ENCODE measurements around the gene CLHC1. TPM values are rescaled to one million over a fixed set of nuclear protein-coding genes. Genes with fewer than 3 reads are reported as not detected.
"Not testable (repeated sequence)": the region's sequence is repeated elsewhere in the genome, so short reads cannot be mapped to it uniquely, and the experiment has no call there.

CLHC1 gene
- total and polyA plus RNA-seq, 10 of the 15 experiments (the other 5 are each of a cell fraction or from before 2014, with no cell fraction given), result 2.6 to 6.8 (median 4.7) TPM

GRCh38 chr2:55268288-55268906 is 36.3 kb upstream of the CLHC1 start (continued):
- TF ChIP-seq ZBTB40 (IDR thresholded peaks at IDR 0.05; ENCODE audit: borderline replicate concordance) (no peak), CREB1 (IDR thresholded peaks at IDR 0.05; ENCODE audit: low read depth) (no peak), BCLAF1 (IDR thresholded peaks at IDR 0.05) (no peak)

GRCh38 chr2:55259586-55259985 is 27.5 kb upstream of the CLHC1 start:
- H3K4me2 ChIP-seq (ENCODE audit: control insufficient read depth, insufficient read depth); intact Hi-C loops (cut with micrococcal nuclease; ENCODE audit: unreplicated experiment); H3K27me3 ChIP-seq (replicated peaks in 1 of 2; ENCODE audit: control insufficient read depth in 2 of 2, insufficient read depth in 2 of 2, low read length in 1 of 2); H3K9me3 ChIP-seq (replicated peaks; ENCODE audit: control insufficient read depth, insufficient read depth, low read length); H3K79me2 ChIP-seq (ENCODE audit: control insufficient read depth, insufficient read depth, low read length); H4K20me1 ChIP-seq (ENCODE audit: control insufficient read depth, insufficient read depth); H3K9ac ChIP-seq (ENCODE audit: control insufficient read depth, insufficient read depth, low read length); ATAC-seq; FAIRE-seq; DNase-seq (ENCODE audit: low read depth, low spot score); H3K4me3 ChIP-seq; in situ Hi-C loops (cut with MboI); POLR2A ChIA-PET; H2AFZ ChIP-seq (ENCODE audit: control insufficient read depth, low read depth, low read length); H3K27ac ChIP-seq (ENCODE audit: control insufficient read depth, insufficient read depth); BruUV-seq (replicated peaks); H3K4me1 ChIP-seq (ENCODE audit: control insufficient read depth, insufficient read depth, low read length): not testable (repeated sequence)
- ChIA-PET CTCF (interaction anchor here (0.9 to 1.6 kb wide), 2 partner anchors 17 to 171 kb away, joined by 3 to 4 read pairs; no protein-coding TSS in a partner anchor), SMC1A (ENCODE audit: uncharacterized antibody, unreplicated experiment) (interaction anchor here (0.8 to 1.0 kb wide), 2 partner anchors 22 to 107 kb away, joined by 3 to 4 read pairs; no protein-coding TSS in a partner anchor), RAD21 (ENCODE audit: unreplicated experiment) (interaction anchor here (0.6 kb wide), 1 partner anchor 10 kb away, joined by 3 read pairs; no protein-coding TSS in a partner anchor)
- peaks cover 3 to 12% of the 10 kb centered on the region in 2 experiments for H3K36me3 ChIP-seq (ENCODE audit: control insufficient read depth in 2 of 2, insufficient read depth in 2 of 2, low read length in 1 of 2)
- 95% methylated on average over 3 of the region's 3 CpGs for WGBS (ENCODE audit: insufficient coverage, insufficient replicate concordance, low lambda C conversion rate, missing lambda C conversion rate)
